HG03342 (cell line): Measurements from ENCODE around the gene CHD5.

ENCODE experiments used
- ATAC-seq: cut with Tn5 transposase; IDR thresholded peaks from one replicate; pipeline ENCODE4 v1.9.1; 2021; ENCODE audit warnings: mild to moderate bottlenecking, moderate library complexity; ENCODE audit not compliant: unreplicated experiment

The CHD5 gene

GRCh38 chr1:6117064-6117463 is 63.1 kb downstream of the CHD5 start:
- no peak for ATAC-seq

DNA sequence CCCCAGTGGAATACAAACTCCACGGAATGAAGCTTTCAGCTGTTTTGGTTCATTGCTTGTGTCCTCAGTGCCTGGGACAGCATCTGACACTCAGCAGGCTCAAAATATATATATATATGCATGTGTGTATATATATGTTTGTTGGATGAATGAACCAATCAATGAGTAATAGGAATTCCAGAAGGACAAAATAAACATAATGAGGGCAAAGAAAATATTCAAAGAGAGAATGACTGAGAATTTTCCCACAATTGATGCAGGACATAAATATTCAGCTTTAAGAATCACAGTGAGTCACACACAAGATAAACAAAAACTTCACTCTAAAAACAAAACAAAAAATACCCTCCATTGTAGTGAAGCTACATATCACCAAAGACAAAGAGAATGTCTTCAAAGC is 64.0 kb downstream of the CHD5 start:
- no peak for ATAC-seq

DNA sequence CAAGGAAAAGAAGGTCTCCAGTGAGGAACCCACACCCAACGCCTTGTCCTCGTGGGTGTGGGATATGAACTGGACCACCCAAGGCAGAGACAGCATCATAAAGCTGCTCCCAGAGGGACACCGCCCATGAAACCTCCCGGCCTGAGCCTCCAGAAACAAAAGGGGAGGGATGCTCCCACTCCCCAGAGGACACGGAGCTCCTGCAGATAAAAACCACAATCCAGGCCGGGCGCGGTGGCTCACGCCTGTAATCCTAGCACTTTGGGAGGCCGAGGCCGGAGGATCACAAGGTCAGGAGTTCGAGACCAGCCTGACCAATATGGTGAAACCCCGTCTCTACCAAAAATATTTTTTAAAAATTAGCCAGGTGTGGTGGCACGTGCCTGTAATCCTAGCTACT is 66.4 kb downstream of the CHD5 start:
- no peak for ATAC-seq

DNA sequence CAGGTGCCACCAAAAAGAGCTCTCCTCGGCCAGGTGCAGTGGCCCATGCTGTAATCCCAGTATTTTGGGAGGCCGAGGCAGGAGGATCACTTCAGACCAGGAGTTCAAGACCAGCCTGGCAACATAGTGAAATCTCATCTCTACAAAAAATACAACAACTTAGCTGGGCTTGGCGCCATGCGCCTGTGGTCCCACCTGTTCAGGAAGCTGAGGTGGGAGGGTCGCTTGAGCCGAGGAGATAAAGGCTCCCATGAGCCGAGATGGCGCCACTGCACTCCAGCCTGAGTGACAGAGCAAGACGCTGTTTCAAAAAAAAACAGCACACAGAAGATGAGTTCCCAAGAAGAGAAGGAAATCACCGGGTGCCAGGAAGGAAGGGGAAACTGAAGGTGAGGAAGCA is 67.0 kb downstream of the CHD5 start:
- no peak for ATAC-seq

- no peak for ATAC-seq
Measured at GRCh38 chr1:6112690-6113005, 67.5 kb downstream of the CHD5 start.

- no peak for ATAC-seq
Measured at GRCh38 chr1:6111991-6112689, 68.0 kb downstream of the CHD5 start.

GRCh38 chr1:6111571-6111970 is 68.5 kb downstream of the CHD5 start:
- ATAC-seq, result no peak

GRCh38 chr1:6110326-6110725 is 69.8 kb downstream of the CHD5 start:
- no peak for ATAC-seq

DNA sequence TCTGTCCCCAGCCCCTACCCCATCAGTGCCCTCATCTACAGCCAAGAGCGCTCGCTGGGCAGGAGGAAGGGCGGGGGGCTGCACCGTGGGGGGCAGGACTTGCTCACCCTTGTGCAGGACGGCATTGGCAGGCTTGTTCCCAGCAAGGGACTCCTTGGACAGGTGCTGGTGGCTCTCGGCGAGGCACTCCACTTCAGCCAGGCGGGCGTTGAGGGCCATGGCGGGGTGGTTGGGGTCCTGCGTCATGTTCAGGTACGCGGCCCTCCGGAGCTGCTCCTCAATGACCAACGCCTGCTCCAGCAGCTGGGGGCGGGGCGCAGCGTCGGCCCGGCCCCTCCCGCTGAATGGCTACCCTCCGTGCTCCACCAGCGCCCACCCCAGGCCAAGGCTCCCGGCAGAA is 70.4 kb downstream of the CHD5 start:
- ATAC-seq, result no peak

DNA sequence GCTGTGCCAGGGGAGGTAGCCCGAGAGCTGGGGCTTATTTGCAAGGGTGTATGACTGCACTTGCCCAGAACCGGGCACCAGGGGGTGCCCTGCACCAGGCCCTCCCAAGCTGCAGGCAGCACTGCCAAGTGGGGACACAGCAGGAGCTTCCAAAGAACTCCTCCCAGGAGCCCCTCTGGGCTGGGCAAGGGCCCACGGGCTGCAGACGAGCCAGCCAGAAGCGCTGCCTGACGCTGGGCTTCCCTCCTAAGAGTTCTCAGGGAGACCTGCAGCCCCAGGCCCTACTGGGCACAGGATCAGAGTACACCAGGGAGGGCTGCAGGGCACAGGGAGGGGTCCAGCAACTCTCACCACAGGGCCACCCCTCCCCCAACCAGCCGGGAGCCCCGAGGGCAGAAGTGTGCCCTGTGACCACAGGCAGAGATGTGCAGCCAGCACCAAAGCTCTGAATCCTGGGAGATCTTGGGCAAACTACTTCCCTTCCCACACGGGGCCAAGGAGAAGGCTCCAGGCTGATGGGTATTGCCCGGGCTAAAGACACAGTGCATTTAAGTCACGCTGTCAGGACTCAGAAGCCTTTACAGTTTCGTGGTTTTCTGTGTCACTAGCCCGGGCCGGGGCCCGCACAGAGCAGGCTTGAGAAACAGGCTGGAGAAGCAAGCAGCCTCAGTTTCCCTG is 71.0 kb downstream of the CHD5 start:
- ATAC-seq, result no peak

DNA sequence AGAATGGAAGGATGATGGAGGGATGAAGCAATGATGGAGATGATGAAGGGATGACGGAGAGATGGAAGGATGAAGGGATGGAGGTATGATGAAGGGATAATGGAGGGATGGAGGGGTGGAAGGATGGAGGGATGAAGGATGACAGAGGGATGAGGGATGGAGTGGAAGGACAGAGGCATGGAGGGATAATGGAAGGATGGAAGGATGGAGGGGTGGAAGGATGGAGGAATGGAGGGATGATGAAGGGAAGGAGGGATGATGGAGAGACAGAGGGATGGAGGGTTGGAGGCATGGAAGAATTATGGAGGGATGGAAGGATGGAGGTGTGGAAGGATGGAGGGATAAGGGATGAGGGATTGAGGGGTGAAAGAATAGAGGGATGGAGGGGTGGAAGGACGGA is 71.6 kb downstream of the CHD5 start:
- ATAC-seq, result no peak

DNA sequence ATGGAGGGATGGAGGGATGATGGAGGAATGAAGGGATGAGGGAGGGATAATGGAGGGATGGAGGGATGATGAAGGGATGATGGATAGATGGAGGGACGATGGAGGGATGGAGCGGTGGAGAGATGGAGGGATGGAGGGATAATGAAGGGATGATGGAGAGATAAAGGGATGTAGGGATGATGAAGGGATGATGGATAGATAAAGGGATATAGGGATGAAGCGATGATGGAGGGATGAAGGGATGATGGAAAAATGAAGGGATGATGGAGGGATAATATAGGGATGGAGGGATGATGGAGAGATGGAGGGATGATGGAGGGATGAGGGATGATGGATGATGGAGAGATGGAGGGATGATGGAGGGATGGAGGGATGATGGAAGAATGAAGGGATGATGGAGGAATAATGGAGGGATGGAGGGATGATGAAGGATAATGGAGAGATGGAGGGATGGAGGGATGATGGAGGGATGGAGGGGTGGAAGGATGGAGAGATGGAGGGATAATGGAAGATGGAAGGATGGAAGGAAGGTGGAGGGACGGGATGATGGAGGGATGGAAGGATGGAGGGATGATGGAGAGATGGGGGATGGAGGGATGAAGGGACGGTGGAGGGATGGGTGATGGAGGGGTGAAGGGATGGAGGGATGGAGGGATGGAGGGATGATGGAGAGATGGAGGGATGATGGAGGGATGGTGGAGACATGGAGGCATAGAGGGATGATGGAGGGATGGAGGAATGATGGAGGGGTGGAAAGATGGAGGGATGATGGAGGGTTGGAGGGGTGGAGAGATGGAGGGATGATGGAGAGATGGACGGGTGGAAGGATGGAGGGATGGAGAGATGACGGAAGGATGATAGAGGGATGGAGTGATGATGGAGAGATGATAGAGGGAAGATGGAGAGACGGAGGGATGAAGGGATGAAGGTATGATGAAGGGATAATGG is 72.4 kb downstream of the CHD5 start:
- no peak for ATAC-seq

DNA sequence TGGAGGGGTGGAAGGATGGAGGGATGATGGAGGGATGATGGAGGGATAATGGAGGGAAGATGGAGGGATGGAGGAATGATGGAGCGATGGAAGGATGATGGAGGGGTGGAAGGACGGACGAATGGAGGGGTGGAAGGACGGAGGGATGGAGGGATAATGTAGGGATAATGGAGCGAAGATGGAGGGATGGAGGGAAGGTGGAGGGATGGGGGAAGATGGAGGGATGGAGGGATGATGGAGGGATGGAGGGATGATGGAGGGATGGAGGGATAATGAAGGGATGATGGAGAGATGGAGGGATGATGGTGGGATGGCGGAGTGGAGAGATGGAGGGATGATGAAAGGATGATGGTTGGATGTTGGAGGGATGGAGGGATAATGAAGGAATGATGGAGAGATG is 73.1 kb downstream of the CHD5 start:
- ATAC-seq, result no peak

DNA sequence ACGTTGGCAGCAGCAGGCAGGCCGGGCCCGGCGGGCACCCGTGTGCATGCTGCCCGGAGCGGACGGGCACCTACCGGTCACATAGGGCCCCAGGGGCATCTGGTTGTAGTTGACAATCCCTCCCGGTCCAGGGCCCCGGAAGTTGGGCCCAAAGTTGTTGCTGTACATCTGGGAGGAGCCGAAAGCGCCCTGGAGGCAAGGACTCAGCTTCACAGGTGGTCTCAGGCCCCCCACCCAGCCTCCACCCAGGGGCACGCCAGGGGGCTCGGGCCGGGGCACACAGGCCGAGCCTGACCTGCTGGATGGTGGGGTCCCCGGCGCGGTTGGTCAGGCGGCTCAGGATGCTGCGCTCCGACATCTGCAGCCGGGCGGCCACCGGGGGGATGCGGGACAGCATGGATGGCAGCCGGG is 73.8 kb downstream of the CHD5 start:
- no peak for ATAC-seq

- ATAC-seq, result no peak
Measured at GRCh38 chr1:6105763-6106162, 74.4 kb downstream of the CHD5 start.

DNA sequence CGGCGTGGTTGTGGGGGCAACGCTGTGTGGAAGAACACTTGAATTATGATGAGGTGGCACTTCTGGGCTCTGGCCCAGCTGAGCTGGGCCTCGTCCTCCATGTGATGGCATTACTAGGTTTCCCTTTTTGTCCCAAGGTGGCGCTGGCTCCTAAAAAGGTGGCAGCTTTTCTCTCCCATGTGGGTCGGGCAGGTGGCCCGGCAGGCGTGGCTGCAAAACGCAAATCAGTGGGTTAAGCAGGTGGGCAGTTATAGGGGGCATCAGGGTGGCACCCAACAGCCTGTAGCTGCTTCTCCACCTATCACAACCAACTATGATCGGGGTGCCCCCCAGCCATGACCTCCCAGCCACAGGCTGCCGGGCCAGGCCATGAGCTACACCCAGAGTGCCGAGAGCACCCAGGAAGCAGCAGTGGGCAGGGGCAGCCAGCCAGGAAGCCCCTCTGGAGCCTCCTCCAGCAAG is 74.9 kb downstream of the CHD5 start:
- no peak for ATAC-seq

DNA sequence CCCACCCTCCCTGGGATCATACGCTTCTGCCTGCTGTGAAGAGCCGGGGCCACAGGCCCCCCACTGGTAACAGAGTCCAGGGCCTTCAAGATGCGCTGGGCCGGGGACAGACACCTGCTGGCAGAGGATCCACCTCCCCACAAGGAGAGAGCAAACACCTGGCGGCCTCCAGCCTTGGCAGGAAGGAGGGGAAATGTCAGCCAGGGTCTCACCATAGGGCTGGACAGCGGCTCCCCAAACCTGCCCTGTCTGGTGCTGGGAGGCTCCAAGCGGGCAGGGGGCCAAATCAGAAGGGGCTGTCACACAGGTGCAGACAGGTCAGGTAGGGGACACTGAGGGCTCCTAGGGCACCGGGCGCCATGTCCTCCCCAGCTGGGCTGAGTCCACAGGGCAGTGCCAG is 75.5 kb downstream of the CHD5 start:
- no peak for ATAC-seq

DNA sequence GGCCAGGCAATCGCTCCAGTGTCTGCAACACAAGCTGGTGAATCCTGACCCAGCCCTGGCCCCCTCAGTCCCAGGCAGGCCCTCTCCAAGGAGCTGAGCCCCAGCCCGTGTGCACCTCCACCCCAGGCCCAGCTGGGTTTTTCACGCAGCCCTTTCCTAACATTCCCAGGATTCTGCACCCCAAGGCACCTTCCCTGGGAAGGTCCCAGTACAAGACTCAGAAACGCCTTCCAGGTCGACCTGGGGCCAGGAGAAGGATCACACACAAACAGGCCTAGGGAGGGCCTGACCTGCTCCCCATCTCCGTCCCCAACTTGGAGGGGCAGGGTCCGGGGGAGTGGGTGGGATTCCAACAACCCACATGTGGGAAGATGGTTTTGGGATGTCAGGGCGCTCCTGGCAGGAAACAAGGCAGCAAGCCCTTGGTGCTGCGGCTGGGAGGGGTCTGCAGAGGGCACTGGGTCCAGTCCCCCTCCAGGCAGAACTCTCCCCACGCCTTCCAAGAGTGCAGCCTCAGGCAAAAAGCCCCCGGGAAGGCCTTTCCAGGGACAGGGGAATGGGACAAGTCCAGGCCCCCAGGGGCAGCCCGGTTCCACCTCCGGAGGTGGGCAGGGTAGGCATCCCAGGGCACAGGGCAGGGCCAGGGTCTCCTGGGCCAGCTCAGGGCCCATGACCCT is 76.1 kb downstream of the CHD5 start:
- no peak for ATAC-seq

- no peak for ATAC-seq
Measured at GRCh38 chr1:6103111-6103853, 76.8 kb downstream of the CHD5 start.

- ATAC-seq, result no peak
Measured at GRCh38 chr1:6102532-6102845, 77.6 kb downstream of the CHD5 start.
